ENCODE data around the gene MYOCD.

Gene MYOCD

DNA sequence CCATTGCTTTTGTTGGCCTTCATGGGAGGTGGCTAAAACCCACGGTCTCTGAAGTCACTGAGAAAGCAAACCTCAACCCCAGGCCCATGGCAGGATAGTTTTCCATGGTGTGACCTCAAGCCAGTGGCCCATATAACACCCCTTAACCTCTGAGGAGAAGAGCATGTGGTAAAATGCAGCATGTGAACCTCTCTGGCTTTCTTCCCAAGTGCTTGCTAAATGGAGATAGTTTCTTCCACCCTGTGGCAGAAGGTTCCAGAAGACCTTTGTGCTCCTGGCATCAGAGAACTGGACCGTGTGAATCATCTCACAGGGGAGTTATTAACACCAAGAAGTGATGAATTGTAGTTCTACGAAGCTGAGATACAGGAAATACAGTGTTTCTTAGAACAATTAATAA lies 47.3 kb downstream of the MYOCD start:
- no peak for DNase-seq

DNA sequence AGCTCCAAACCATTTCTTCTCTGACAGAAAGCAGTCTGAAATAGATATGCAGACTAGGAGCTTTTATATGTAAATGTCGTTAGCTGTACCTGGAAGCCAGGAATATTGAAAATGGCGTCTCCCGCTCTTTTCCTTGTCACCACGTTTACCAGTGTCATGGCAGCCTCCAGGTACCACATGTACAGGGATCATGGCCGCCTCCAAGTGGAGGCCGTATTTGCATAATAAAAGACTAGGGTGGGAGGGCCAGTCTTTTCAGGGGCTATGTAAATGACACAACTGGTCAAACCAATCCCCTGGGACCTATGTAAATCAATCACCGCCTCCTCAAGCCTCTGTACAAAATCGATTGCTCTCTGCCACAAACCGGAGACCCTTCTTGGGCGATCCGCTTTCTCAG lies 54.3 kb downstream of the MYOCD start:
- DNase-seq = no peak

DNA sequence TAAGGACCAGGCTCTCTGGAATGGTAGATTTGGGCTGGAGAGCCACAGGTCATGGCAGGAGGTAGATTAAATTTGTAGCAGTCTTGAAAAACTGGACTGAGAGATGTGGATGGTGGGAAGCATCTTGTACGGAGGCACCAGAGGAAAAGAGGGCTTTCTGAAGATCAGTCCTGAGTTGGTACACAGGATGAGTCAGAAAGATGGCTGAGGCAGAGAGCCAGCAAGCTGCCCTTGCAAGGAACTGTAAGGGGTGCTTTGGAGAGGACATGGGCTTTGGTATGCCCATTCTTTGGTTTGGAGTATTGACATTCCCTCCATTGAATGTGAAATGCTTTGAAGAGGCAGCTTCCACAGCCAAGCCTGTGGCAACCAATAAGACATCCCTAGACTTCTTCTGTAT lies 55.9 kb downstream of the MYOCD start:
- DNase-seq = no peak

DNA sequence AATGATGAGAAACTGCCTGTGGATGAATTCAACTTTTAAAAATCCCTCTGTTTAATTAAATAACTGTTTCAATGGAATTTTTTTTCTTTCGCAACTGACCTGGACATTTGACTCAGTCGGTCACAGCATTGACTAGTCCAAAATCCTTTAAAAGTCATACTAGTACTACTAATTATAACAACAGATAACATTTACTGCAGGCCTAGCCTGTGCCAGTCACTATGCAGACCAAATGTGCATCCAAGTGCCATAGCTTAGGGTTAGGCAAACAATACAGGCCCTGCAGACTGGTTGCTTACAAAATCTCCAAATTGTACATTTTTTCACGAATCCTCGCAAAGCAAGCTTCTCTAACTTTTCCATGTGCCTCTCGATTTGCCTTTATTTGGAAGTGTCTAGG lies 56.6 kb downstream of the MYOCD start:
- no peak for DNase-seq

DNA sequence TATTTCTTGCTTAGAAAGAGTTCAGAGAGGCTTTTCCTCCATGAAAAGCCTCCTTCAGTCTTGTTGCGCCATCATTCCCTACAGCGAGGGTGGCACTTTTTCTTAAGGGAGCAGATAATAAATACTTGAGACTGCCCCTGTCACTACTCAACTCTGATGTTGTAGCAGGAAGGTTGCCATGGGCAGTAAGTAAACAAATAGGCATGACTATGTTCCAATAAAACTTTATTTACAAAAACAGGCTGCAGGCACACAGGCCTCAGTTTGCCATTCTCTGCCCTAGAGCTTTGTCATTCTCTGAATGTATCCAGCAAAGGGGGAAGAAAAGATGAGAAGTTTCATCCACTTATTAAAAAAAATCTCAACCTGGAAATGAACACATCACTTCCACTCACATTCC lies 60.4 kb downstream of the MYOCD start:
- no peak for DNase-seq

DNA sequence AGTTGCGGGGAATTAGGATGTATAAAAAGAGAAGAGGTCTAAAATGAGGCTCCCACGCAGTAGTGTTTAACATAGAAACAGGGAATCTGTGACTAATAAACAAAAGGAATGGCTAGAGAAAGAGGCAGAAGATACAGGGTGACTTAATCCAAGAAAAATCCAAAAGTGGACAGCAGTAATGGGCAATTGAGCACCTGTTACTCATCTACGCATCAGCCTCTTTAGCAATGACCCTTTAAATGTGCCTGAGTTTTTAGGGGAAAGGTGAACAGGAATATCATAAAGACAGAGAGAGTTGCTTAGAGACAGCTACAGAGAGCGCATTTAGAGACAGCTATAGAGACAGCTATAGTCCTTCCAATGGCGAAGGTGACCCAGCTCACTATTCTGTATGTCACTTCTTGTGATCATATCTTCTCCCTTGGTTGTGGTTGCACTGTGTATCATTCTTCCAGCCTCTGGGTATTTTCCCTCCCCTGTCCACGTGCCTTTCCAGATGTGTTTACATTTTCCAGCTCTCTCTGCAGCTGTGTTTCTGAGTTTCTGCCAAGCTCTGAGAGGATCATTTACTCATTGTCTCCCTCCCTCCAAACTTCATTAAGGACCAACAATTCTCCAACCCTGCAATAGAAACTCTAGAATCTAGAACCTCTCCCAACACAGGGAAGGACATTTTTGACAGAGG lies 61.5 kb downstream of the MYOCD start:
- peak; percentile 52 for DNase-seq

DNA sequence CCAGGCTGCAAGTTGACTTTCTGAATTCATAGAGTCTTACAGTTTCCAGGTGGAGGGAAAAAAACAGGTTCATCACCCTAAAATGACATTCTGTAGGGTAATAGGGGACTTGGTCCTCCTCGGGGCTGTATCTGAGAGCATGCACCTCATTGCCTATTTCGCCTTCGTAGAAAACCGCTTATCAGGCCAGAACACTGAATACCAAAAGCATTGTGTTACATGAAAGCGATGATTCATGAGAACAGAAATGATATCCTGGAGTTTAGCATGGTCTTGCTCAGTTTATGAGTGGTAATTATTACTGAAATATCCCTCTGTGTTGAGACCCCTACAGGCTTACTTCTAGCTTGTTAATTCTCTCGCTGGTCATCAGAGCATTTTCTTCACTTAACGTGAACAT lies 62.2 kb downstream of the MYOCD start:
- no peak for DNase-seq

DNA sequence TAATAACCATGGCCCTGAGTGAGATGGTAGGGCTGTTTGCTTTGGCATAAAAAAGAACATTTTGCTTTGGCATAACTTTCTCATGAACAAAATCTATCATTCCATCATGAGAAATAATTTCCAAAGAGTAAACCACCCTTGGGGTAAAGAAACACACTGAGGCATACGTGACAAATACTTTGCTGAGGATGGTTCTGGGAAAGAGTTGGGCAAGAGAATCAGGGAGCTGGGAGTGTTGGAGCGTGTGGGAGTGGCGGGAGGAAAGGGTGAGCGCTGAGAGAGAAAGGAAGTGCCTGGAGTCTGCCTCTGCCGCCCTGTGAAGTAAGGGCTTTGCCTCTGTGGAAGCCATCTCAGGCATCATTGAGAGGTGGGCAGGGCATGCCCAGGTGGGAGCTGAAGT lies 63.4 kb downstream of the MYOCD start:
- no peak for DNase-seq

DNA sequence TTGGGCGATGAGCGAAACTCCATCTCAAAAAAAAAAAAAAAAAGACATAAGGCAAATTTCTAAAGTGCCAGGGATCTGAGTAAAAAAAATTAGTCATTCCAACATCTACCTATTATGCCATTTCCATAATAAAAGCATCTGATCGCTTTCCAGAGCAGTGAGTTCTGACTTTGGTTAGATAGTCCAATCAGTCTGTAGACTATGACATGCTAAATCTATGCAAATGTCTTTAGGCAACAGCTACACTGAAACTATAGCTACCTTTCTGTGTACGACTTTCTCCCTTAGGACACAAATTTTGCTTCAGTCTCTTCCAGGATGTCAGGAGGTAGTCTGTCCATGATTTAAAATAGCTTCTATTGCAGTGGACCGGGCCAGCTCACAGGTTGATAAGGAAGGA lies 64.7 kb downstream of the MYOCD start:
- no peak for DNase-seq

DNA sequence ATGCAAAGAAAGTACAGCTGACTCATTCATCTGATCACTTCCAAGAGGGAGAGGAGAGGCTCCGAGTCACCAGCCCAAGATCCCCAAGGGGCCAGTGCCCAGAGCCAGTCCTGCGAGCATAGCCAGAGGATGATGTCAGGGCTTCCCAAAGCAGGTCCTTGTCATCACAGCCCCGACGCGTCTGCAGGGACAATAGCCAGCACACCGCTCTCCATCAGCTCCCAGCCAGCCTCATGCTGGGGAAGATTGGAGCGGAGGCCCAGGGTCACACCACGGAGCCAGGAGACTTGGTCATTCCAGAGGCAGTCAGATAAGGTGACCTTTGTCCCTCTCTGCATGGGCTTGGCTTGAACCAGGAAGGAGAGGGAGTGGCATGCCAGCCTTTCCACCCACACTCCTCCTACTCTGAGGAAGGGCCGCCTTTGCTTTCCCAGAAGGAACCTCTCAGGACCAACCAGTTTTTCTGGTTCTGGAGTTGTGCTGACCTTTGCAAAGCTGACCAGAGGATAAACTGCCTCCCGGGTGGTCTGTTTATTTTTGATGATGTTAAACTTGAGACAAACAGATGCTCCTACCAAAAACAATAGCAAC lies 65.3 kb downstream of the MYOCD start:
- peak; percentile 14 for DNase-seq

DNA sequence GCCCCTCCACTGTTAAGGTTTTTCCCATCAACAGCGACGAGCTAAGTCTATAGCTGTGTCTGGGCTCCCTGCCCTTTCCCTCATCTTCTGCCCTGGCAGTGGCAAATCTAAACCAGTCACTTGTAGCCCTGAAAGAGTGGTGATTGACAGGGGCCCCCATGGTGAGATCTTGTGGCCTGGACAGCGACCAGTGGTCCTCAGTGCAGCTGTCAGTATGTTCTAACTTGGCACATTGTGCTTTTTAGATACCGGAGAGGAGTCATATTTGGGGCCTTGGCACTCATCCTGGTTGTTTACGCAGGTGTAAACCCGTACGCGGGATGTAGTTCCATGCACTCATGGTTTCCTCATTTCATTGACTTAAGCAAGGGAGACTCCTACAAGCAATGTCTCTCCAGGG lies 66.1 kb downstream of the MYOCD start:
- no peak for DNase-seq

DNA sequence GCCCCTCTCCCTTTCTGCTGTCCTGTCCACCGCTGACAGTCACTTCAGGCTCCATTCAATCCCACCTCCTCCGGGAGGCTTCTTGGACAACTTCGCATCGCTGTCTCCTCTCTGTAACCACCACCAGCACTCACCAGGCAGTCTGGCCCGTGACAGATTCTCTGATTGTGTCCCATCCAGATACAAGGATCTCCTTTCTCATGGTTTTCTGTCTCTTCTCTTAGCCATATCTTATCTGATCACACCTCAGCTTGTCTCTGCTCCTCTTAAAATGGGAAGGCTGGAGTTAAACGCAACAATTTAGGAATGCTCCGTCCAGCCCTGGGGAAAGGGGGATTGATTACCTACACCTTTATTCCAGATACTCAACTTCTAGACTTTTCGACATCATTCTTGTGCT lies 66.7 kb downstream of the MYOCD start:
- DNase-seq = no peak

DNA sequence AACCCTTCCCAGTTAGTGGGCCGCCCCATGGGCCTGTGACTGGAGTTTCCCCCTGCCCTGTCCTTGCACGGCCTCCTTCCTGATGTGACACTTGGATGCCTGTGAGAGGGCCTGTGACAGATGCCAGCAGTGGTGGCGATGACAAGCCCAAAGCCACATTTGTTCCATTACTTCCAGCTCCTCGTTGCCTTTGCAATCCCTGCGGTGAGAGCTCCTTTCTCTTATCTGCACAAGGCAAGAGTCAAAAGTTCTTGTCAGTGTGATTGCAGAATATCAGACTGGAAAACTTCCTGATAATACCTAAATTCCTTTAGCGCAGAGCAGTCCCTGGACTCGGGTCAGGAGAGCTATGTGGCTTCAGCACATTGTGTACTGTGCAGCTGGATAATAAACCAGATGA lies 69.2 kb downstream of the MYOCD start:
- no peak for DNase-seq

DNA sequence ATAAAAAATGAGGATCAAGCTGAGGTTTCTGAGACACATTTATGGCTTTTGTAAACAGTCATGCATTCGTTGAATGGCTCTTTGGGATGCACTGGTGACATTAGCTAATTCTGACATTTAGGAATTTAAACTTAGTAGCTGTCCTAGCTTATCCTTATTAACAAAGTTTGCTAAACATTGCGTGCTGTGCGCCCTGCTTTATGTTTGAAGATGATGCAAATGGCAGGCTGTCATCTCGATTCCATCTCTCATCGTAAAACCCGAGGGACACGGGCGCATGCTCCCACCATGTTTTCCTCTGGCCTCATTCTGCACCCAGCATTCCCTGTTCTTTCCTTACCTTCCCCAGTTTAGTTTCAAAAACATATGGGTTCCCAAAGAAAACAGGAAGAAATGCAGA lies 69.8 kb downstream of the MYOCD start:
- DNase-seq = no peak

DNA sequence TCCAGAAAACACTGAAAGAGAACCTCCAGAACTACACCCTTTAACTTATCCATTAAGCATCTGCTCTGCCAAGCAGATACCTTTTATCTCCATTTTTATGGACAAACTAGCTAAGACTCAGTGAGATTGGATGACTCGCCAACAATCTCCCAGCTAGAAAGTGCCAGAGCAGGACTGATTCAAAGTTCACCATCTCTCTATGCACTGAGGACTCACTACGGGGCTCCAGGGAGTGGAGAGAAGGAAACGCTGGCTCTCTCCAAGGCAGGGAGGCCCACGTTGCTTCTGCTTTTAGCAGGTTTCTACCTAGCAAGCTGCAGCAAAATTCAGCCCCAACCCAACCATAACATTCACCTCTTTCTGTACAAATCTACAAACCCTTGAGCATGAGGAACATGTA lies 70.8 kb downstream of the MYOCD start:
- DNase-seq = no peak

DNA sequence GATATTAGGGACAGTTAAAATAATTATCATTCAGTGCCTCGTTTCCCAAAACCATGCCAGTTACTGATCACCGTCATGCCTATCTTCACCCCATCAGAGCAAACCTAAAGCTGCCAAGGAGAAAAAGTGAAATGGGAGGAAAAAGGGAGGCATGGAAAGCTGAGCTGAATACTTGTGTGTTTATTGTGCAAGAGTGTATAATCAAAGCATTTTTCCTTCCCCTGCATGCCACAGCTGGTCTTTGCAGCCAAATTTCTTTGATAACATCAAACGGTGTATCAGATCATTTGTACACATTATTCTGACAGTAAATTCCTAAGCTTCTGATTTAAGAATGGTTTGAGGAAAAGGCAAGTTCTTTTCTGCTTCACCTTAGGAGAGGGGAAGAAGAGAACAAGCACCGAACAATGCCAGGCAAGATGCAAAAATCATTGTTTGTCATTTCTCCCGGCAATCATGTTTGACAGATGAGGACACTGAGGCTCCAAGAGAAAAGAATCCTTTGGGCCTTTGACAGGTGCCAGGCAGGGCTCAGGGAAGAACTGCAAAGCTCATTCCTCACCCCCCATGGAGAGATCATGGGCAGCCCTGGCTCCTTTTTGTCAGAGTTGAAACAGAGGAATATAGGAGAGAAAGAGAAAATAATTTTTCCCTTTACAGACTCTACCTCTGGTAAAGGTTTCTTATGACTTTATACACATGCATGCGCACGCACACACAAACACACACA lies 72.2 kb downstream of the MYOCD start:
- DNase-seq = no peak

DNA sequence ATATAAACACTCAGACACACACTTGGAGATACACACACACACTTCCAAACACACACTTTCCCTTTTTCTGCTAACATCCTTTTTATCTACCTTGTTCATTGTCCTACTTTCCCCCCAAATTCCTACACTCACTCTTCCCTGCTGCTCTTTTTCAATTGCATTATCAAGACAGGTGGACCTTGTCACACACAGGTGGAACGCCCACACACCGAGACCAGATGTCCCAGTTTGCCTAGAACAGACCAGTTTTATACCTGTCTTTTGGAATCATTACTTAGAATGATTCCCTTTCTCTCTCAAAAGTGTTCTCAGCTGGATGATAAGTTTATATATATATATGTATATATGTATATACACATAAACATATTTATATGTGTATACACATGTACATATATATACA lies 72.9 kb downstream of the MYOCD start:
- DNase-seq = no peak

DNA sequence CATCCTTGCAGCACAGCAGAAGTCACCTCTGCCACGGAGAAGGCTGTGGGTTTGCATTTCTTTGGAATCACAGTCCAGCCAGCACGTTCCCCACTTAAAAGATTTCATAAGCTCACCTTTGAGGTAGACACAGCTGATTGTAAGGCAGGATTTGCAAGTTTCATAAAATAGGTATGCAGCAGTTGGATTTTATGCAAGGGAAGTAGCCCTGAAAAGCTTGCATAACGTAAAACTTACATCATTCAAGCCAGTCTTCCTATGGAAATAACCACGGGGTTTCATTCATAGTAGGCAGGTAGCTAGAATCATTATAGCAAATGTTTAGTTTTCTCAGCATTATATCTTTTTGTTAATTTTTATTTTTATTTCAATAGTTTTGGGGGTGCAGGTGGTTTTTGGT lies 73.8 kb downstream of the MYOCD start:
- no peak for DNase-seq

DNA sequence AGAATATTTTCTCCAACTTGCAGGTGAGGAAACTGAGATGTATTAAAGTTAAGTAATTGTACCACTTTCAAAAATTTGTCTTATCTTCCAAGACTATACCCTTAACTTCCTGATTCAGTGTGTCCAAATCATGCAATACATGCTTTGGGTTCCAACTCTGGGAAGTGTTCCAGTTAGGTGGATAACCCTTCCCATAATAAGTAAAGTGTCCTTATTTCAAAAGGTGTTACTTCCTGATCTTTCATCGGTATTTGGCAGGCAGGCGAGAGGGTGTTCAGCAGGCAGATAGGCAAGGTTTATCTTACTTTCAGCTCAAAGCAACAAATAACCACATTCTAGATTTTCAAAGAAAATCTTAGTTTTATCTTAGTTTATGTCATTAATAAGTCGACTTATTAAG lies 77.4 kb downstream of the MYOCD start:
- no peak for DNase-seq

DNA sequence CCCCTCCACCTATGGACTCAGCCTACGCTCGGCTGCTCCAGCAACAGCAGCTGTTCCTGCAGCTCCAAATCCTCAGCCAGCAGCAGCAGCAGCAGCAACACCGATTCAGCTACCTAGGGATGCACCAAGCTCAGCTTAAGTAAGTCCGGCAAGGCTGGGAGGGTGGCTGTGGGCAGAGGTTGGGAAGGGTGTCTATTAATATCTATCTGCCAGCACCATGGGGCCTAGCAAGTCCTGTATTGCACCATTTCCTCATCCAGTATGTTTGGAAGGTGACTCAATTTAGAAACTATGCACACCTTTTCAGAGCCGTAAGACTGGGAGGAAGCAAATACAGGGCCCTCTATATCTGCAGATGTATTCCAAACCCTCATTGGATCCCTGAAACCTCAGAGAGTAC lies 78.6 kb downstream of the MYOCD start:
- DNase-seq = no peak

DNA sequence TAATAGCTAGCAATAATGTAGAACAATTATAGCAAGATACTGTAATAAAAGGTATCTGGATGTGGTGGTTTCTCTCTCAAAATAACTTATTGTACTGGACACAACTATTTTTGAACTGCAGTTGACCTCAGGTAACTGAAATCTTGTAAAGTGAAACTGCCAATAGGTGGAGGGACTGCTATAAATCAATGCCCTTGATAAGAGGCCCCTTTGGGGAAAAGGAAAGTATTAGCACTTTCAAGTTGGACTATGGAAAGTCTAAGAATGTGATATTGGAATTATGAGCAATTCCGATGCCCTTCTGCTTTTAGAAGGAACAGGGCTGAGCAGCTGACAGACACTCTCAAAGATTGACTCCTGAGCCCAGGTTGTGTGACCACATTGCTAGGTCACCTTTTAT lies 79.1 kb downstream of the MYOCD start:
- DNase-seq = no peak

DNA sequence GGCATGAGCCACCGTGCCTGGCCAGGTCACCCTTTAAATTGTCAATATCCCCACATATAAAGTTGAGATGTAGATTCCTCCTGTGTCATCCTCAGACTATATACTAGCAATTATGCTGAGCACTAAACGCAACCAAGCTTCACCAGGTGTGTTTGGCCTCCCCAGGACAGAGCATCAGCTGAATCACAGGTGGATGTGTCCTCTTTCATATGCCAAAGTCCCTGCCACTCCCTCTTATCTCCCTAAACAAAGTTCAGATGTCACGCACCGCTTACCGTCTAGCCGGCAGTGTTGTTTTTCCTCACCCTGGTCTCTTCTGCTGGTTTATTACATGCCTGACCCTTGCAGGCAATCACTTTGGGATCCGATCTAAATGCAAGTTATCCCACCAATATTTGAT lies 79.8 kb downstream of the MYOCD start:
- no peak for DNase-seq

DNA sequence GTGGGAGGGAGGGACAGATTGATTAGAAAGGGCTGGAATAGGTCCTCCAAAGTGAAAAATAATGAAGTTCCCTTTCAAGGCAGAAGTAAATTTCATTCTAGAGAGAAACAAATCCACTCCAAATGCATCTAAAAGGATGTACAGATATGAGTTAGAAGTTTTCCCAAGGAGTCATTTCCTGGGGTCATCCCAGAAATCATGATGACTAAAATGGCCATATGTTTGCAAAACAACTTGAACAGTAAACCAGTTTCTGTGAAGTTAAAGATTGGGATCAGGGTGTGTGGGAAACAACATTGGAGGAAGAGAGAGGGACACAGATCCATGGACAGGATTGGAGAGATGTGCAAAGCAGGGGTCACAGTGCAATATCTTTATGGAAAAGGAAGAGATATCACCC lies 91.1 kb downstream of the MYOCD start:
- DNase-seq = peak; percentile 65

DNA sequence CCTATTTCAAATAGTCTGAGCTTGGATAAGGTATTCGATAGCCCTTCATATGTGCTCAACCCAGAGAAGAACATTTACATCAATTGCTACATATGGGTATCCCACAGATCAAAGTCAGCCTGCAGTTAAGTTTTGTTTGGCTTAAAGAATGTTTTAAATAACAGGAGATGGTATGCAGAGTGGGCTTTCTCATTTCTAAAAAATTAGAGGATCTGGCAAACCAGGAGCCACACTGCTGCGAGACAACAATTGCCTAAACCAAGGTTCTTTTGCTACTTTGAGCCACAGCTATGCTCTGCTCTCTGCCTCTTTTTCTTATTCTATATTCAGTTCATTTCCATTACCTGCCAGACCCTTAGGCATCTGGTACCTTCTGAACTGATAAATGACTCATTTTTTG lies 93.4 kb downstream of the MYOCD start:
- no peak for DNase-seq

DNA sequence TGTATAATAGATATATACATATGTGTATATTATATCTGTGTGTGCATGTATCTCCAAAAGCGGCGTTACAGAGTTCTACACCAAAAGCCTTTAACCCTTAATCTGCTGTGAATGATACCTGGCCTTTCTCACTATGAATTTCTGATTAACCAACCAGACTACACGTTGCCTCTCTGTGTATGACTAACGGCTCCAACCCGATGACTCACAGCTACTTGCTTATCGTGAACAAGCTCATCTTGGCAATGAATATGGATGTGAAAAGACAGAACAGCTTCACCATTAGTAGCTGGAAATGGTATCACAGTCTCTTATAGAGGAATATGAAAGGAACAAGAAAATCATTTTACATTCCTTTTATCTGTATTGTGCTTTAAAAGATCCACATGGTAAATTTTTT lies 99.9 kb downstream of the MYOCD start:
- DNase-seq = peak; percentile 74
